HCT116 (cell line): ENCODE measurements around the gene RAPGEF1. TPM values are rescaled to one million over a fixed set of nuclear protein-coding genes. Genes with fewer than 3 reads are reported as not detected.

Experiments used
- ATAC-seq: fragments of 200-7000 bp; cut with Tn5 transposase; 2 replicates; pipeline ENCODE4 v1.9.1; 2020; ENCODE audit warnings: mild to moderate bottlenecking, moderate library complexity
- BruUV-seq: library from RNA; stranded (reverse); fragments of 400-500 nt; replicated peaks from 2 replicates; lab custom pipeline; 2021; lab: Mats Ljungman, UMichigan
- CTCF ChIA-PET: fragments of 300-600 bp; sonication (Branson Sonifier 250); formaldehyde crosslinking; loops from one replicate; lab custom pipeline; 2021; ENCODE audit warnings: antibody characterized with exemption; lab: Charles Lee
- POLR2A ChIA-PET: fragments of 300-600, 350-600 bp; sonication (Branson Sonifier 250); formaldehyde crosslinking; loops from one replicate; lab custom pipeline; 2021; ENCODE audit warnings: antibody characterized with exemption; lab: Charles Lee
- RAD21 ChIA-PET, 2 experiments: fragments of 300-600 bp; sonication (Branson Sonifier 250); formaldehyde crosslinking; loops; one replicate each; lab custom pipeline; 2023; ENCODE audit warnings: low total read pairs in 2 of 2; ENCODE audit not compliant: uncharacterized antibody in 2 of 2, unreplicated experiment in 2 of 2, low non-redundant PET in 1 of 2; lab: Charles Lee
- DNase-seq: peaks from one replicate; pipeline ENCODE4 v3.0.0-alpha.2; 2010; ENCODE audit warnings: low read depth, low spot score
- H2AFZ ChIP-seq: fragments of 200-600 bp; shearing (Covaris generic), sonication (generic); 2 replicates; pipeline ENCODE4 v1.6.1; 2017; ENCODE audit warnings: low read depth, mixed run types, mixed read lengths, antibody characterized with exemption, low read length; ENCODE audit not compliant: poor library complexity, severe bottlenecking
- H3K27ac ChIP-seq: 2 replicates; pipeline ENCODE4 v1.5.1; 2012; ENCODE audit warnings: low read depth, low read length
- H3K27me3 ChIP-seq: fragments of 200-600 bp; sonication (generic); 2 replicates; pipeline ENCODE4 v1.6.1; 2016; ENCODE audit warnings: mixed run types, low read length, mixed read lengths; ENCODE audit not compliant: insufficient read depth
- H3K36me3 ChIP-seq, 2 experiments: fragments of 200-500 bp in 1 of 2; fragments of 200-600 bp in 1 of 2; sonication (Bioruptor generic) in 1 of 2; sonication (generic) in 1 of 2; 2 replicates each; pipeline versions ENCODE4 v1.5.1 to v1.6.1; 2014 to 2016; ENCODE audit warnings: low read length in 2 of 2, inconsistent platforms in 1 of 2, mixed read lengths in 1 of 2, mixed run types in 1 of 2; ENCODE audit not compliant: insufficient read depth in 2 of 2, control insufficient read depth in 1 of 2
- H3K4me1 ChIP-seq, 2 experiments: fragments of 200-600 bp in 1 of 2; sonication (generic) in 1 of 2; 2 replicates each; pipeline versions ENCODE4 v1.5.1 to v1.6.1; 2012 to 2017; ENCODE audit warnings: low read length in 2 of 2, inconsistent platforms in 1 of 2, mild to moderate bottlenecking in 1 of 2, mixed read lengths in 1 of 2, mixed run types in 1 of 2, moderate library complexity in 1 of 2; ENCODE audit not compliant: insufficient read depth in 2 of 2, control insufficient read depth in 1 of 2
- H3K4me2 ChIP-seq: fragments of 200-600 bp; sonication (generic); 2 replicates; pipeline ENCODE4 v1.6.1; 2017; ENCODE audit warnings: mixed run types, low read length, mixed read lengths
- H3K4me3 ChIP-seq, 2 experiments: fragments of 200-600 bp in 1 of 2; sonication (generic) in 1 of 2; replicated peaks in 1 of 2; 2 replicates each; pipeline ENCODE4 v1.5.1; 2011 to 2016; ENCODE audit warnings: low read length in 2 of 2, control low read depth in 1 of 2, low read depth in 1 of 2, mild to moderate bottlenecking in 1 of 2, mixed read lengths in 1 of 2, mixed run types in 1 of 2
- H3K79me2 ChIP-seq: fragments of 200-600 bp; sonication (generic); 2 replicates; pipeline ENCODE4 v1.6.1; 2017; ENCODE audit warnings: mild to moderate bottlenecking, mixed run types, low read length, moderate library complexity, mixed read lengths; ENCODE audit not compliant: insufficient read depth
- H3K9ac ChIP-seq: fragments of 200-600 bp; sonication (generic); 2 replicates; pipeline ENCODE4 v1.6.1; 2016; ENCODE audit warnings: low read length, mixed read lengths
- H3K9me2 ChIP-seq: fragments of 200-600 bp; sonication (generic), shearing (Covaris generic); 2 replicates; pipeline ENCODE4 v1.6.1; 2017; ENCODE audit warnings: mixed run types, mild to moderate bottlenecking, moderate library complexity; ENCODE audit not compliant: insufficient read depth
- H3K9me3 ChIP-seq, 2 experiments: fragments of 200-500 bp in 1 of 2; fragments of 200-600 bp in 1 of 2; sonication (Bioruptor generic) in 1 of 2; sonication (generic) in 1 of 2; 2 replicates each; pipeline ENCODE4 v1.6.1; 2014 to 2017; ENCODE audit warnings: low read length in 2 of 2, mixed read lengths in 2 of 2, inconsistent platforms in 1 of 2, low read depth in 1 of 2, mild to moderate bottlenecking in 1 of 2, mixed run types in 1 of 2, moderate library complexity in 1 of 2; ENCODE audit not compliant: control insufficient read depth in 1 of 2, insufficient read depth in 1 of 2
- H4K20me1 ChIP-seq: fragments of 200-600 bp; sonication (generic), shearing (Covaris generic); 2 replicates; pipeline ENCODE4 v1.6.1; 2017; ENCODE audit warnings: mixed run types, mild to moderate bottlenecking, moderate library complexity; ENCODE audit not compliant: insufficient read depth
- CEBPB ChIP-seq: IDR thresholded peaks from 2 replicates; pipeline ENCODE4 v1.6.1; 2012; ENCODE audit warnings: low read depth
- EGR1 ChIP-seq: IDR thresholded peaks from 2 replicates; pipeline ENCODE4 v1.6.1; 2012; ENCODE audit warnings: low read depth
- ELF1 ChIP-seq: IDR thresholded peaks from 2 replicates; pipeline ENCODE4 v1.6.1; 2012; ENCODE audit warnings: low read depth, borderline replicate concordance
- FOSL1 ChIP-seq: IDR thresholded peaks from 2 replicates; pipeline ENCODE4 v1.6.1; 2012; ENCODE audit warnings: low read depth
- RAD21 ChIP-seq: IDR thresholded peaks from 2 replicates; pipeline ENCODE4 v1.6.1; 2012; ENCODE audit warnings: low read depth, mild to moderate bottlenecking
- SIN3A ChIP-seq: IDR thresholded peaks from 2 replicates; pipeline ENCODE4 v1.6.1; 2012; ENCODE audit warnings: low read depth
- SP1 ChIP-seq: IDR thresholded peaks from 2 replicates; pipeline ENCODE4 v1.6.1; 2012; ENCODE audit warnings: low read depth
- TCF7L2 ChIP-seq: IDR thresholded peaks from 2 replicates; pipeline ENCODE4 v1.7.0; 2011; ENCODE audit warnings: borderline replicate concordance, inconsistent platforms; ENCODE audit not compliant: insufficient read depth, insufficient read length; ENCODE audit errors: extremely low read depth
- ZNF274 ChIP-seq: fragments of 200-500 bp; sonication (Bioruptor generic); IDR thresholded peaks from 2 replicates; pipeline ENCODE4 v1.6.1; 2014; ENCODE audit warnings: mild to moderate bottlenecking, low read depth, low read length, inconsistent platforms
- intact Hi-C: fragments of 100-400 bp; cut with micrococcal nuclease; formaldehyde crosslinking; loops from 2 replicates; pipeline ENCODE4 v1.10.0; 2022
- total RNA-seq: library from RNA; stranded (reverse); gene quantifications from one replicate; pipeline ENCODE4 v1.2.1, GENCODE V29; 2021; ENCODE audit not compliant: unreplicated experiment
- TF ChIP-seq, protein P1 (sequence below), 3 experiments: fragments of 200-600 bp in 1 of 3; sonication (generic) in 1 of 3; IDR thresholded peaks in 2 of 3; conservative IDR thresholded peaks in 1 of 3; 2 replicates each; pipeline ENCODE4 v1.5.1; 2012 to 2017; ENCODE audit warnings: low read depth in 2 of 3, low read length in 2 of 3, antibody characterized with exemption in 1 of 3, borderline replicate concordance in 1 of 3, control low read depth in 1 of 3, mild to moderate bottlenecking in 1 of 3, mixed read lengths in 1 of 3, mixed run types in 1 of 3, moderate library complexity in 1 of 3; ENCODE audit not compliant: insufficient read depth in 1 of 3
- TF ChIP-seq, protein P2 (sequence below): IDR thresholded peaks from 2 replicates; pipeline ENCODE4 v1.6.1; 2012; ENCODE audit warnings: low read depth
- TF ChIP-seq, protein P3 (sequence below): IDR thresholded peaks from 2 replicates; pipeline ENCODE4 v1.6.1; 2011; ENCODE audit warnings: mild to moderate bottlenecking, low read length, moderate library complexity; ENCODE audit not compliant: insufficient replicate concordance; ENCODE audit errors: extremely low read depth

RAPGEF1 gene
- total RNA-seq, 1 experiment from 2014 or later = 43.0 TPM

DNA sequence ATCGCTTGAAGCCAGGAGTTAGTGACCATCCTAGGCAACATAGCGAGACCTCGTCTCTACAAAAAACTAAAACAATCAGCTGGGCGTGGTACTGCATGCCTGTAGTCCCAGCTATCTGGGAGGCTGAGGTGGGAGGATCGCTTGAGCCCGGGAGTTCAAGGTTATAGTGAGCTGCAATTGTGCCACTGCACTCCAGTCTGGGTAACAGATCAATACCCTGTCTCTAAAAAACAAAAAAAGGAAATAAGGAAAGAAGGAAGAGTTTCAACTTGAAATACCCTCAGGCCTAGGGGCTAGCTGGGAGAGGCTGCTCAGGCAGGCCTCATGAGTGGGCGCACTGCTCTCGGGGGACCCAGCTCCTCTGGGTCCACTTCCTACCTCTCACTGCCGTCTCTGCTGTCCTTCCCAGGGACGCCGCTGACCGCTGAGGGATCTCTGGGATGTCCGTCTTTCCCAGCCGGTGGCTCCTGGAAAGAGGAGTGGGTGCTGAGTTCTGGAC, 138.1 kb downstream of the RAPGEF1 start (continued):
- TF ChIP-seq, protein P1, sequence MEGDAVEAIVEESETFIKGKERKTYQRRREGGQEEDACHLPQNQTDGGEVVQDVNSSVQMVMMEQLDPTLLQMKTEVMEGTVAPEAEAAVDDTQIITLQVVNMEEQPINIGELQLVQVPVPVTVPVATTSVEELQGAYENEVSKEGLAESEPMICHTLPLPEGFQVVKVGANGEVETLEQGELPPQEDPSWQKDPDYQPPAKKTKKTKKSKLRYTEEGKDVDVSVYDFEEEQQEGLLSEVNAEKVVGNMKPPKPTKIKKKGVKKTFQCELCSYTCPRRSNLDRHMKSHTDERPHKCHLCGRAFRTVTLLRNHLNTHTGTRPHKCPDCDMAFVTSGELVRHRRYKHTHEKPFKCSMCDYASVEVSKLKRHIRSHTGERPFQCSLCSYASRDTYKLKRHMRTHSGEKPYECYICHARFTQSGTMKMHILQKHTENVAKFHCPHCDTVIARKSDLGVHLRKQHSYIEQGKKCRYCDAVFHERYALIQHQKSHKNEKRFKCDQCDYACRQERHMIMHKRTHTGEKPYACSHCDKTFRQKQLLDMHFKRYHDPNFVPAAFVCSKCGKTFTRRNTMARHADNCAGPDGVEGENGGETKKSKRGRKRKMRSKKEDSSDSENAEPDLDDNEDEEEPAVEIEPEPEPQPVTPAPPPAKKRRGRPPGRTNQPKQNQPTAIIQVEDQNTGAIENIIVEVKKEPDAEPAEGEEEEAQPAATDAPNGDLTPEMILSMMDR (IDR thresholded peaks at IDR 0.05 in 2 of 3, conservative IDR thresholded peaks at IDR 0.05 in 1 of 3; ENCODE audit: borderline replicate concordance in 1 of 3, insufficient read depth in 1 of 3, low read depth in 2 of 3, low read length in 2 of 3) = no peak
- TF ChIP-seq, protein P2, sequence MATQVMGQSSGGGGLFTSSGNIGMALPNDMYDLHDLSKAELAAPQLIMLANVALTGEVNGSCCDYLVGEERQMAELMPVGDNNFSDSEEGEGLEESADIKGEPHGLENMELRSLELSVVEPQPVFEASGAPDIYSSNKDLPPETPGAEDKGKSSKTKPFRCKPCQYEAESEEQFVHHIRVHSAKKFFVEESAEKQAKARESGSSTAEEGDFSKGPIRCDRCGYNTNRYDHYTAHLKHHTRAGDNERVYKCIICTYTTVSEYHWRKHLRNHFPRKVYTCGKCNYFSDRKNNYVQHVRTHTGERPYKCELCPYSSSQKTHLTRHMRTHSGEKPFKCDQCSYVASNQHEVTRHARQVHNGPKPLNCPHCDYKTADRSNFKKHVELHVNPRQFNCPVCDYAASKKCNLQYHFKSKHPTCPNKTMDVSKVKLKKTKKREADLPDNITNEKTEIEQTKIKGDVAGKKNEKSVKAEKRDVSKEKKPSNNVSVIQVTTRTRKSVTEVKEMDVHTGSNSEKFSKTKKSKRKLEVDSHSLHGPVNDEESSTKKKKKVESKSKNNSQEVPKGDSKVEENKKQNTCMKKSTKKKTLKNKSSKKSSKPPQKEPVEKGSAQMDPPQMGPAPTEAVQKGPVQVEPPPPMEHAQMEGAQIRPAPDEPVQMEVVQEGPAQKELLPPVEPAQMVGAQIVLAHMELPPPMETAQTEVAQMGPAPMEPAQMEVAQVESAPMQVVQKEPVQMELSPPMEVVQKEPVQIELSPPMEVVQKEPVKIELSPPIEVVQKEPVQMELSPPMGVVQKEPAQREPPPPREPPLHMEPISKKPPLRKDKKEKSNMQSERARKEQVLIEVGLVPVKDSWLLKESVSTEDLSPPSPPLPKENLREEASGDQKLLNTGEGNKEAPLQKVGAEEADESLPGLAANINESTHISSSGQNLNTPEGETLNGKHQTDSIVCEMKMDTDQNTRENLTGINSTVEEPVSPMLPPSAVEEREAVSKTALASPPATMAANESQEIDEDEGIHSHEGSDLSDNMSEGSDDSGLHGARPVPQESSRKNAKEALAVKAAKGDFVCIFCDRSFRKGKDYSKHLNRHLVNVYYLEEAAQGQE = no peak
- TF ChIP-seq ZNF274 = no peak
- TF ChIP-seq SIN3A = no peak
- no peak for TF ChIP-seq EGR1

DNA sequence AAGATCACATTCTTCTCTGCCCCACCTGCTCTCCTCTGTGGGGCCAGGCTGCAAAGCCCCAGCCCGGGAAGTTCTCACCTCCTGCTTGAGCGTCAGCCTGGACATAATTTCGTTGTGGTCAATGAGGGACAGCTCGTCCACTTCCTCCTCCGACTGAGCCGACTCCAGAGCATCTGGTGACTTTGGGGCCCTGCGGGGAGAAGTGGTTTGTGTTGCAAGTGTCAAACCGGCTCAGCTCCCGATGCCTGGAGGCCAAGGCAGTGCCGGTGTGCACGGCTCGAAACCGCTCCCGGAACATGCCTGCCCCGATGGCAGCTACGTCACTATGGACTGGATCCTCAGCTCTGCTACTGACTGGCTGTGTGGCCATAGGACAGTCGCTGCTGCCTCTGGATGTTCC, 141.8 kb downstream of the RAPGEF1 start:
- intact Hi-C loops = no loop called here
- Histone ChIP-seq H3K4me3 (no peak overlapping the region), H3K4me2 (no peak overlapping the region), H3K79me2 (no peaks in the 10 kb centered on the region), H3K27me3 (no peaks in the 10 kb centered on the region), H3K9ac (no peak overlapping the region), H3K9me2 (no peaks in the 10 kb centered on the region), H2AFZ (no peak overlapping the region), H3K9me3 (no peaks in the 10 kb centered on the region), H3K36me3 (peaks cover 0 to 2% of the 10 kb centered on the region in 2 experiments; a peak in 1 of 4 replicates), H3K4me1 (no peaks in the 10 kb centered on the region), H4K20me1 (no peaks in the 10 kb centered on the region), H3K27ac (no peak overlapping the region)
- ChIA-PET POLR2A (no interaction called here), CTCF (no interaction called here), RAD21 (no interaction called here)
- BruUV-seq = no TSS peak
- DNase-seq = no peak
- no peak for ATAC-seq
- no peak for TF ChIP-seq SIN3A
- TF ChIP-seq, protein P2 = no peak
- TF ChIP-seq TCF7L2 = no peak
- TF ChIP-seq RAD21 = no peak
- no peak for TF ChIP-seq CEBPB
- TF ChIP-seq ZNF274 = no peak
- TF ChIP-seq, protein P3, sequence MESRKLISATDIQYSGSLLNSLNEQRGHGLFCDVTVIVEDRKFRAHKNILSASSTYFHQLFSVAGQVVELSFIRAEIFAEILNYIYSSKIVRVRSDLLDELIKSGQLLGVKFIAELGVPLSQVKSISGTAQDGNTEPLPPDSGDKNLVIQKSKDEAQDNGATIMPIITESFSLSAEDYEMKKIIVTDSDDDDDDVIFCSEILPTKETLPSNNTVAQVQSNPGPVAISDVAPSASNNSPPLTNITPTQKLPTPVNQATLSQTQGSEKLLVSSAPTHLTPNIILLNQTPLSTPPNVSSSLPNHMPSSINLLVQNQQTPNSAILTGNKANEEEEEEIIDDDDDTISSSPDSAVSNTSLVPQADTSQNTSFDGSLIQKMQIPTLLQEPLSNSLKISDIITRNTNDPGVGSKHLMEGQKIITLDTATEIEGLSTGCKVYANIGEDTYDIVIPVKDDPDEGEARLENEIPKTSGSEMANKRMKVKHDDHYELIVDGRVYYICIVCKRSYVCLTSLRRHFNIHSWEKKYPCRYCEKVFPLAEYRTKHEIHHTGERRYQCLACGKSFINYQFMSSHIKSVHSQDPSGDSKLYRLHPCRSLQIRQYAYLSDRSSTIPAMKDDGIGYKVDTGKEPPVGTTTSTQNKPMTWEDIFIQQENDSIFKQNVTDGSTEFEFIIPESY = no peak
- no peak for TF ChIP-seq ELF1
- TF ChIP-seq FOSL1 = no peak
- TF ChIP-seq SP1 = no peak
